ENCODE data around the gene PAM.
"Not testable (repeated sequence)": the region's sequence is repeated elsewhere in the genome, so short reads cannot be mapped to it uniquely, and the experiment has no call there.

The PAM gene

GRCh38 chr5:102903074-102903871 is 148.2 kb downstream of the PAM start:
- no peak for DNase-seq

GRCh38 chr5:102905056-102905455 is 150.0 kb downstream of the PAM start:
- DNase-seq = no peak

GRCh38 chr5:102907099-102907498 is 152.0 kb downstream of the PAM start:
- DNase-seq = not testable (repeated sequence)

GRCh38 chr5:102910240-102911226 is 155.4 kb downstream of the PAM start:
- peak; percentile 53 for DNase-seq

DNA sequence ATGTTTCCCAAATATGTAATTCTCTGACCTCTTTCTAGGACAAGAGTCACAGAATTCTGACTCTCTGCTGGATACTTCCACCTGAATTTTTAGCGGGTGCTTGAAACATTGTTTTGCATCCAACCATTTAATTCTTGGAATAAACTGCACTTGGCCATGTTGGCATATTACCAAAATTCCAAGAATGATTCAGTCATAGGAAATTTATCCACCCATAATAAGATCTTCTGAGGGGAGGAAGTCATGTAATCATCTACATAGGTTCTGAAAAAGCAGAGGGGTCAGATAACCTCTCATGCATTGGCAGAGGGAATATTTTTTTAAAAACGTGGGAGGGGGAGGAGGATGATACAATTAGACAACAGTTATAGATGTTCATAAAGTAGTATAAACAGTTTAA is 156.9 kb downstream of the PAM start:
- DNase-seq = peak; percentile 85

GRCh38 chr5:102916109-102916508 is 161.0 kb downstream of the PAM start:
- peak; percentile 6 for DNase-seq

DNA sequence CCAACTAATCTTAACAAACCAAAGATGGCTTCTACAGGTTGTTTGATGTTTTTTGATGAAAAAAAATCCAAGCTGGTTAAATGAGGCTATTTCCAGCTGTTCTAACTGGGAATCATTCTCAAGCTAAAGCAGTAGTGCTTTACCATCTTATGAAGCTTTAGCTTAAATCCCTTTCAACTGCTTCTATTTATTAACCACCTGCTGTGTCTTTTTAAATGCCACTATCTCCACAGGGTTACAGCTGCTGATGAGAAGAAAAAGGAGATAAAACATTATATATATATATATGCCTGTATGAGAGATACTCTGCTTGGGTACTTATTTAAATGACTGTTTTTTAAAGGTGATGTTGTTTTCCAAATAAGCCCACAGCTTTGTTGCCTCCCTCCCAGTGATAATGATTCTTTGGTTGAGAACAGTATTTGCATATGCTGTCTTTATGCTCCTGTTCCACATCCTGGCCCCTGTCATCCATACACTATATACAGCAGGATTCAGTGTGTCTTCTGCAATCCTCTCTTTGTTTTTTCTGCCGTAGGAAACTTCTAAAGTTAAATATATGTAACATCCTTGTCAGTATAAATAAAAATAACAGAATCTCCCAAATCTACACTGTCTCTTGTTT is 164.0 kb downstream of the PAM start:
- no peak for DNase-seq

GRCh38 chr5:102920762-102921161 is 165.7 kb downstream of the PAM start:
- DNase-seq = no peak

DNA sequence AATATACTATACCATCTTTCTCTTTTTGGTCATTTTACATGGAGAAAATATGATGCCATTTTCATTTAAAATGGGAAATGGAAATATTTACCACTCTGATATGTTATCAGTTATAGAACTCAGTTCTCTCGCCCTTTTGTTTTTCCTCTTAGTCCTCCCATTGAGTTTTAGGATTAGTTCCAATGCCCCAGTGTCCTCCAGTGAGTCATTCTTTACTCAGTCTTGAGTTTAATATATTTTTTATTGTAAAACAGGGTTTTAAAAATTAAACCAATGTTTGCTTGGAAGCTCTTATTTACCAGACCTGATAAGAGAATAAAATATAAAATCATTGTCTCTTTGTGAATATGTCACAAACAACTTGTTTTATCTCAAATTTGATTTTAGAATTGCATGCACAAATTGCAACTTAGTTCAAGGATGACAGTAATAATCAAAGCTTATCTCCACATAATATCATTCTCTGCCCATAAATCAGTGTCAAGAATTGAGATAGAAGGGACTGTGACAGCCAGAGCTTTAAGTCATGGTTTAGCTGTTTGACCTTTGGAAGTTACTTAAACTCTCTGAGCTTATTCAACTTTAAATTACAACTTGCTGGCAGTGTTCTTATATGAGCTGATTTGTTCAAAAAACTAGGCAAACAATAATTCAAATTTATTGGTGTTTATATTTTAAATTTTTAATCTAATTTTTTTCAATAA is 166.4 kb downstream of the PAM start:
- DNase-seq = peak; percentile 33

DNA sequence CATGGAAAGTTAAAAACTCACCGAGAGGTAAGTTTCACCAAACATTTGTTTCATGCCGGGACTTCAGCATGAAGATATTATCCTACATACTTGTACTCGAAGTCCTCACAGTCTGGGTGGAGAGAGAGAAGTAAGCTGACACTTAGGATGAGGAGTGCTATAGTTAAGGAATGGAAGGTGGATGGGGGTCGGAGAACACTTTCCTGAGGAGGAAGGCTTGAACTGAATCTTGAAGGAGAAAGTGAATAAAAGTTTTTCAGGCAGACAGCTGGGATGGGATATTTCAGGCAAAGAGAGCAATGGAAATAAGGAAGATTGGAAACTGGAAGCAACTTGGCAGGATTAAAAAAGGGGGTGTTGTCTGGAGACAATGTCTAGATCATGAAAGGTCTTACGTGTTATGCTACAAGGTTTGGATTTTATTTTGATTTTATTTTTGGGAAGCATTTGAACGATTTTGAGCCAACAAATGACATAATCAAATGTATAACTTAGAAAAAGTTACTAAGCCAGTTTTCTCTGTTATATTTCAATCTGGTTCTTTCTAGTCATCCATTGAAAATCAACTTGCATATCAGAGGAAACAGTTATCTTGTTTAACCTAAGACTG is 167.1 kb downstream of the PAM start:
- DNase-seq = no peak

- DNase-seq = no peak
Measured at GRCh38 chr5:102922799-102923477, 167.8 kb downstream of the PAM start.

GRCh38 chr5:102924963-102925362 is 169.9 kb downstream of the PAM start:
- no peak for DNase-seq

GRCh38 chr5:102927007-102927406 is 171.9 kb downstream of the PAM start:
- DNase-seq = no peak

DNA sequence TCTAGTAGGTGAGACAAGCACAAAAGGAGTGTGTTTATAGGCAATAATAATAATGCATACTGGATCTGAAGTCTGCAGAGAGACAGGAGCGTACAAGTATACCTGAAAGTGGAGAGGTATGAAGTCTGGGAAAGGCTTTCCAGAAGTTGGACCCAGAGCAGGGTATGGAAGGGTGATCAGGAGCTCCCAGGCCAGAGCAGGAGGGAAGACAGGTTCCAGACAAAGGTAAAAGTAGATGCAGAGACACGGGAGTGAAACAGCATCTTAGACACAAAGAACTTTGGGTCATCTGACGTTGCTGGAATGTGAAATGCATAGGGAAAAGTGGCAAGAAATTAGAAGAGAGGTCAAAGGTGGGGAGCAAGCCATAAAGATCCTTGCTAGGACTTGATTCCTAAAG is 175.1 kb downstream of the PAM start:
- DNase-seq = no peak

DNA sequence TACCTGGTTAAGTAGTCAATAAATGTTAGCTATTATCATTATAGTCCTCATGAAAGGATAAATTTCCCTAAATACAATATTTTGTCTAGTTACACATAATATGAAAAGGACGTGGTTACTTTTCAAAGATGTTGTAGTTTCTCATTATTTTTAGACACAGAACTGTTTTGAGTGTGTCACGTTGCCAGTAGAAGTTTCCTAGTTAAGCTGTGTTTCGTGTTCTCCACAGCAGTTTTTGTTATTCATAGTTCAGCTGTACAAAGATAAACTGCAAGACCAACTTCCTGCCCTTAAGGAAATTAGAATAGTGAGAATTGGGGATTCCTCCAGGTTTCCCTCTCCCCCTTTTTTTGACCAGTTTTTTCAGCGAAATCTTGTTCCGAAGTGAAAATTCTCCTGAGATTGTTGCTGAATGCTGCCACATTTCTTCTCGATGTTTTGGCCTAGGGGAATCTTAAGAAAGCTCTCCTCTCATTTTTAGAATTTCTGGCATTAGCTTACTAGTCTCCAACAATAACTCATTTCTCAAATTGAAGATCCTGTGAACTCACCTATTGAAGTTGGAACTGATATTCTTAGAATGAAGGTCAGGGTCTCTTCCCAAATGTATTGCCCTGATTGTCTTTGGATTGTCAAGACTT is 176.1 kb downstream of the PAM start:
- no peak for DNase-seq

DNA sequence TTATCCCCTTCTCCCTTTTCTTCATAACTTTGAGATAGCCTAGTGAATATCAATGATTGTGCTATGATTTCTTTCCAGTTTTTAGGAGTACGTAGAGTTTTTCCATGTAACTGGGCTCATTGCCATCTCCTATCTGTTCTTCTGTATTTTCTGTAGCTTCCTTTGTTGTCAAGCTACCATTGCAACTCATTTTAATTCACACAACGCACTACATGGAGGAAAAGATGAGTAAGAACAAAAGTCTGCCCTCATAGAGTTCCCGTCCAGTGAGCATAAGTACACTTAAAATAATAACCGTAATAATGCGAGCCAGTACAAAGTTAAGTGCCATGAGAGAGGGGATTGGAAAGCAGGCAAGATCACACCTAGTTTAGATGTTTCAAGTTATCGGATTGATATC is 177.7 kb downstream of the PAM start:
- no peak for DNase-seq

- DNase-seq = no peak
Measured at GRCh38 chr5:102933316-102933715, 178.2 kb downstream of the PAM start.

DNA sequence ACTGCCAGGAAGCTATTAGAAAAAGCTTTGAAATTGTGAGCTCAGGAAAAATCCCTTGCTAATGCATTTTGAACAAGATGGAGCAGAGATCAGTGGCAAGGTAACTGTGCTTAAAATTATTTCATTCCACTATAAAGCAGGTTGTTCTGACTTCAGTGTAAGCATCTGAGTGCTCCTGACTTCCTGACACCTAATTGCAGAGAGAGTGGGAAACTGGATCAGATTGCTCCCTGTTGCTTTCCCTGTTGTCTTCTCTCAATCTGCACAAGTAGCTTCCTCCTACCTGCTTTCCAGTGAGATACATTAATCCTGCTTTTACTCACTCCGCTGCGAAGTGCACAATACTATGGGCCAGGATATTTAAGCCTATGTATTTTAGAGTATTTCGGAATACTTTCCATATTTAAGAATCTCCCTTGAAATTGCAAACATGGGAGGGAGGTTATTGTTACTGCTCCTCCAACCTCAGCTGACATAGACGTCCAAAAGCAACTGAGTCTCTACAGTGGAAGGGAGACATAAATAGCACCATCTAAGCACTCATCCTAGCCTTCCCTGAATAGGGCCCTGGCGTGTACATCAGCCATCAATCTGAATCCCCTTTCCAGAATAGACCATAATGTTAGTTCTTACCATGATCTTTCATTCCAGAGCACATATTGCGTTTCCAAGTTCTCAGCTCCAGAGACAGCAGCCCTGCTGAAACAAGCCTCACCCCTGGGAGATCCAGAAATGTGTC is 178.8 kb downstream of the PAM start:
- DNase-seq = no peak

DNA sequence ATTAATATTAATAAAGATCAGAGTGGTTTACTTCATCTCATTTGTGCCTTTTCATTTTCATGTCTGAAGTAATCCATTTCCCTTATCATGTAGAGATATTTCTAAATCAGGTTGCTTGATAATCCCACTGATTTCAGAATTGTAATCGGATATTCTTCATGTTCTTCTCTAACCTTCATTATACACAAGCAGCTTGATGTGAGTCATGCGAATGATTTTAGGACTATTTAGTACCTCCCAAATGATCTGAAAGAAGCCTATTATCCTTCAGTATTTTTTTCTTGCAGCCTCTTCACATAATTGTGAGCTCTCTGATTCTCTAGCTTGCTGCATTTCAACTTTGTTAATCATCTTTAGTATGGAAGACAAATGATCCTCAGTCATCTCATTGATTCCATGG is 182.8 kb downstream of the PAM start:
- peak; percentile 26 for DNase-seq

DNA sequence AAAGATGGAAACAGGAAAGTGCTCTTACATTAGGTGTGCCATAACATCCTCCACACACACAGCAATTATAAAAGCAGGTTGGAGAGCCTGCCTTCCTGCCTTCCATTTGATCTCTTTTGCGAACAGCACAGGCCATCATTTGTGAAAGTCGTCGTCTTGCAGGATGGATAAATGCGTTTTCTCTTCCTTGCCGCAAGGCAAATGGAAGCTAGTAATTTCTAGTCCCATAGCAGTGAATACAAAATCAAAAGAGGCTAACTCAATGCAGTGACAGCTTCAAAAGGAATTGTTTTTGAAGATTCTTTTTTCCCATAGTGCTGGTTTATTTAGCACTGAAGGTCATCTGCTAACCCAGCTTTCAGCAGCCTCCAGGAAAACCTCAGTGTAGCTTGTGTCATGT is 186.0 kb downstream of the PAM start:
- DNase-seq = no peak

Data from fibroblast of skin of back (primary cell).